CD14-positive monocyte (primary cell): Measurements from ENCODE around the gene GMCL2. TPM values are rescaled to one million over a fixed set of nuclear protein-coding genes. Genes with fewer than 3 reads are reported as not detected.

ENCODE experiments used
- DNase-seq, 3 donors: peaks; one replicate each; pipeline ENCODE4 v3.0.0-alpha.2; 2011 to 2022
- H2AFZ ChIP-seq: 2 replicates; pipeline ENCODE4 v1.6.0; 2012; ENCODE audit warnings: mild to moderate bottlenecking, low read depth, low read length, inconsistent platforms; ENCODE audit not compliant: insufficient read depth, poor library complexity, severe bottlenecking
- H3K27ac ChIP-seq, 2 donors: 1 replicate in 1 of 2; 2 replicates in 1 of 2; pipeline ENCODE4 v1.5.1; 2012 to 2013; ENCODE audit warnings: low read length in 2 of 2, control low read depth in 1 of 2, inconsistent platforms in 1 of 2, low read depth in 1 of 2, mild to moderate bottlenecking in 1 of 2
- H3K27me3 ChIP-seq, 2 donors: one replicate each; pipeline versions ENCODE4 v1.6.0 to v1.6.1; 2011 to 2013; ENCODE audit warnings: low read length in 2 of 2; ENCODE audit not compliant: control insufficient read depth in 2 of 2, insufficient read depth in 2 of 2
- H3K36me3 ChIP-seq, 2 donors: replicated peaks in 1 of 2; 1 replicate in 1 of 2; 2 replicates in 1 of 2; pipeline versions ENCODE4 v1.5.1 to v1.6.1; 2012 to 2013; ENCODE audit warnings: low read length in 2 of 2, control low read depth in 1 of 2, inconsistent platforms in 1 of 2, mild to moderate bottlenecking in 1 of 2; ENCODE audit not compliant: insufficient read depth in 2 of 2, control insufficient read depth in 1 of 2
- H3K4me1 ChIP-seq, 2 donors: 1 replicate in 1 of 2; 2 replicates in 1 of 2; pipeline versions ENCODE4 v1.5.1 to v1.6.1; 2012 to 2013; ENCODE audit warnings: low read length in 2 of 2, control low read depth in 1 of 2, inconsistent platforms in 1 of 2, mild to moderate bottlenecking in 1 of 2, moderate library complexity in 1 of 2; ENCODE audit not compliant: insufficient read depth in 2 of 2, control insufficient read depth in 1 of 2
- H3K4me2 ChIP-seq: replicated peaks from 2 replicates; pipeline ENCODE3; 2012; ENCODE audit warnings: low read length, moderate library complexity, mild to moderate bottlenecking; ENCODE audit not compliant: poor library complexity, severe bottlenecking; ENCODE audit errors: extremely low read depth
- H3K4me3 ChIP-seq, 3 experiments: fragments of 200-600 bp in 1 of 3; sonication (generic) in 1 of 3; replicated peaks in 1 of 3; 1 replicate in 2 of 3; 2 replicates in 1 of 3; pipeline ENCODE4 v1.5.1; 2011 to 2013; ENCODE audit warnings: low read length in 3 of 3, mild to moderate bottlenecking in 3 of 3, control low read depth in 2 of 3, low read depth in 2 of 3, inconsistent platforms in 1 of 3, moderate library complexity in 1 of 3
- H3K79me2 ChIP-seq: 2 replicates; pipeline ENCODE4 v1.6.0; 2012; ENCODE audit warnings: mild to moderate bottlenecking, control low read depth, inconsistent platforms, low read length, moderate library complexity; ENCODE audit not compliant: insufficient read depth
- H3K9ac ChIP-seq: 2 replicates; pipeline ENCODE4 v1.6.0; 2017; ENCODE audit warnings: low read length, mild to moderate bottlenecking; ENCODE audit not compliant: insufficient read depth, poor library complexity, severe bottlenecking
- H3K9me3 ChIP-seq, 2 donors: replicated peaks in 1 of 2; 1 replicate in 1 of 2; 2 replicates in 1 of 2; pipeline versions ENCODE4 v1.5.1 to v1.6.1; 2012 to 2013; ENCODE audit warnings: low read length in 2 of 2, control low read depth in 1 of 2; ENCODE audit not compliant: control insufficient read depth in 1 of 2, insufficient read depth in 1 of 2
- H4K20me1 ChIP-seq: 2 replicates; pipeline ENCODE4 v1.6.0; 2012; ENCODE audit warnings: mild to moderate bottlenecking, low read length, control low read depth, moderate library complexity; ENCODE audit not compliant: insufficient read depth
- H3K27ac Mint-ChIP-seq, 7 donors: one replicate each; pipeline ENCODE4 v1.8.0; 2020; ENCODE audit warnings: mild to moderate bottlenecking in 7 of 7, mixed read lengths in 7 of 7, moderate library complexity in 6 of 7, inconsistent platforms in 2 of 7
- H3K27me3 Mint-ChIP-seq, 3 donors: one replicate each; pipeline ENCODE4 v1.8.0; 2021 to 2022; ENCODE audit warnings: low read depth in 3 of 3, mild to moderate bottlenecking in 3 of 3, mixed read lengths in 3 of 3, moderate library complexity in 3 of 3, inconsistent platforms in 1 of 3
- H3K36me3 Mint-ChIP-seq, 2 donors: one replicate each; pipeline ENCODE4 v1.8.0; 2020; ENCODE audit warnings: mixed read lengths in 2 of 2, inconsistent platforms in 1 of 2, mild to moderate bottlenecking in 1 of 2
- H3K4me1 Mint-ChIP-seq: one replicate; pipeline ENCODE4 v1.8.0; 2020; ENCODE audit warnings: mild to moderate bottlenecking, mixed read lengths
- H3K4me3 Mint-ChIP-seq, 2 donors: one replicate each; pipeline ENCODE4 v1.8.0; 2020; ENCODE audit warnings: mild to moderate bottlenecking in 2 of 2, mixed read lengths in 2 of 2, moderate library complexity in 1 of 2
- H3K9me3 Mint-ChIP-seq, 7 donors: one replicate each; pipeline ENCODE4 v1.8.0; 2020 to 2022; ENCODE audit warnings: mixed read lengths in 7 of 7, mild to moderate bottlenecking in 6 of 7, moderate library complexity in 6 of 7, inconsistent platforms in 2 of 7
- CTCF ChIP-seq: fragments of 200-600 bp; IDR thresholded peaks from one replicate; pipeline ENCODE4 v1.8.0; 2022; ENCODE audit warnings: antibody characterized with exemption, mild to moderate bottlenecking
- WGBS: methylation state at CpG from one replicate; pipeline ENCODE4 v1.1.5; 2013; ENCODE audit warnings: missing lambda C conversion rate; ENCODE audit not compliant: insufficient coverage; 5-methylcytosine and 5-hydroxymethylcytosine counted together
- intact Hi-C, 2 donors: fragments of 100-400 bp; cut with micrococcal nuclease; formaldehyde crosslinking; loops; one replicate each; pipeline versions ENCODE4 v1.15.0 to v1.15.1; 2023
- polyA plus RNA-seq, 3 donors: library from polyadenylated mRNA; depleted of rRNA in 1 of 3; unstranded in 2 of 3; stranded (reverse) in 1 of 3; fragments of 300-500 nt in 2 of 3; fragments of >200 nt in 1 of 3; fragmentation: Illumina TruSeq in 2 of 3; gene quantifications; 1 replicate in 2 of 3; 2 replicates in 1 of 3; pipeline ENCODE4 v1.2.3, GENCODE V29; 2012 to 2021

GMCL2 gene
- polyA plus RNA-seq, 3 donors = not detected

GRCh38 chr5:178214160-178214803 lies 27.1 kb upstream of the GMCL2 start:
- H2AFZ ChIP-seq = no peak overlapping the region
- H3K27me3 ChIP-seq = no peaks in the 10 kb centered on the region
- H3K27ac ChIP-seq = peak overlapping the region in 1 of 2 donors; percentile 64
- no peaks in the 10 kb centered on the region for H3K9me3 ChIP-seq
- no peak overlapping the region for H3K9ac ChIP-seq
- H3K4me1 ChIP-seq = peaks cover 19 to 25% of the 10 kb centered on the region in 2 donors
- peak overlapping the region in 3 of 7 donors; percentile 31 to 46 (median 32) for H3K27ac Mint-ChIP-seq
- peaks cover 50% of the 10 kb centered on the region for H3K79me2 ChIP-seq
- TF ChIP-seq CTCF = no peak
- H3K4me3 ChIP-seq = no peak overlapping the region
- H3K4me2 ChIP-seq = no peak overlapping the region
- peaks cover 0 to 3% (median 0%) of the 10 kb centered on the region in 7 donors for H3K9me3 Mint-ChIP-seq
- no peak for DNase-seq
- H3K36me3 ChIP-seq = peaks cover 74 to 95% of the 10 kb centered on the region in 2 donors
- H3K36me3 Mint-ChIP-seq = peaks cover 75 to 95% of the 10 kb centered on the region in 2 donors
- H3K4me3 Mint-ChIP-seq = no peak overlapping the region
- peaks cover 22% of the 10 kb centered on the region for H3K4me1 Mint-ChIP-seq
- intact Hi-C loops = no loop called here
- H3K27me3 Mint-ChIP-seq = peaks cover 0 to 1% (median 0%) of the 10 kb centered on the region in 3 donors
- H4K20me1 ChIP-seq = peaks cover 85% of the 10 kb centered on the region
- WGBS = 83% methylated on average over 1 of the region's 6 CpGs

GRCh38 chr5:178213748-178214151 lies 26.6 kb upstream of the GMCL2 start:
- Histone ChIP-seq H3K4me3 (no peak overlapping the region), H3K4me1 (peaks cover 19 to 25% of the 10 kb centered on the region in 2 donors), H3K36me3 (peaks cover 79 to 96% of the 10 kb centered on the region in 2 donors), H3K9ac (no peak overlapping the region), H3K27me3 (no peaks in the 10 kb centered on the region), H3K9me3 (no peaks in the 10 kb centered on the region), H4K20me1 (peaks cover 90% of the 10 kb centered on the region), H3K27ac (no peak overlapping the region), H2AFZ (no peak overlapping the region), H3K4me2 (no peak overlapping the region), H3K79me2 (peaks cover 56% of the 10 kb centered on the region)
- TF ChIP-seq CTCF = no peak
- Mint-ChIP-seq H3K27me3 (peaks cover 0 to 1% (median 0%) of the 10 kb centered on the region in 3 donors), H3K9me3 (peaks cover 0 to 2% (median 0%) of the 10 kb centered on the region in 7 donors), H3K27ac (peak overlapping the region in 2 of 7 donors; percentile 6 to 7), H3K4me1 (peaks cover 22% of the 10 kb centered on the region), H3K4me3 (no peak overlapping the region), H3K36me3 (peaks cover 75 to 95% of the 10 kb centered on the region in 2 donors)
- WGBS = 20% methylated on average over 1 of the region's 8 CpGs
- no peak for DNase-seq
- intact Hi-C loops = no loop called here
